ENCODE results near the gene OSTF1. TPM values are rescaled to one million over a fixed set of nuclear protein-coding genes. Genes with fewer than 3 reads are reported as not detected.

OSTF1 gene
- total RNA-seq, 1 experiment from 2014 or later = 7.0 TPM

GRCh38 chr9:75065510-75065909, 22.8 kb upstream of the OSTF1 start:
- TF ChIP-seq CTCF (IDR thresholded peaks at IDR 0.05; ENCODE audit: insufficient read depth in 1 of 2, low read depth in 1 of 2, low read length in 1 of 2, severe bottlenecking in 1 of 2, unreplicated experiment in 1 of 2) = no peak
- Histone ChIP-seq H3K4me3 (ENCODE audit: low read depth, low read length) (no peak overlapping the region), H3K9me3 (no peaks in the 10 kb centered on the region), H3K36me3 (ENCODE audit: control insufficient read depth, insufficient read depth, low read length) (no peaks in the 10 kb centered on the region), H3K27me3 (replicated peaks; ENCODE audit: control insufficient read depth, insufficient read depth, low read length) (no peaks in the 10 kb centered on the region), H3K4me1 (no peaks in the 10 kb centered on the region)
- POLR2A ChIA-PET = no interaction called here
- Mint-ChIP-seq H3K27me3 (ENCODE audit: insufficient read depth, unreplicated experiment) (no peaks in the 10 kb centered on the region), H3K4me3 (ENCODE audit: unreplicated experiment) (no peak overlapping the region), H3K27ac (ENCODE audit: unreplicated experiment) (no peak overlapping the region), H3K4me1 (ENCODE audit: low read depth, unreplicated experiment) (no peaks in the 10 kb centered on the region), H3K36me3 (ENCODE audit: insufficient read depth, unreplicated experiment) (no peaks in the 10 kb centered on the region), H3K9me3 (ENCODE audit: unreplicated experiment) (no peaks in the 10 kb centered on the region)
- BruUV-seq (replicated peaks) = no TSS peak
- DNase-seq = no peak
- intact Hi-C loops (cut with micrococcal nuclease; ENCODE audit: unreplicated experiment) = no loop called here
- CTCF ChIA-PET = no interaction called here

- intact Hi-C loops (cut with micrococcal nuclease; ENCODE audit: unreplicated experiment) = no loop called here
- Mint-ChIP-seq H3K36me3 (ENCODE audit: insufficient read depth, unreplicated experiment) (no peaks in the 10 kb centered on the region), H3K27me3 (ENCODE audit: insufficient read depth, unreplicated experiment) (no peaks in the 10 kb centered on the region), H3K4me3 (ENCODE audit: unreplicated experiment) (no peak overlapping the region), H3K9me3 (ENCODE audit: unreplicated experiment) (no peaks in the 10 kb centered on the region), H3K4me1 (ENCODE audit: low read depth, unreplicated experiment) (no peaks in the 10 kb centered on the region), H3K27ac (ENCODE audit: unreplicated experiment) (no peak overlapping the region)
- no TSS peak for BruUV-seq (replicated peaks)
- H3K36me3 ChIP-seq (ENCODE audit: control insufficient read depth, insufficient read depth, low read length) = no peaks in the 10 kb centered on the region
- POLR2A ChIA-PET = no interaction called here
- DNase-seq = no peak
- TF ChIP-seq CTCF (IDR thresholded peaks at IDR 0.05; ENCODE audit: insufficient read depth in 1 of 2, low read depth in 1 of 2, low read length in 1 of 2, severe bottlenecking in 1 of 2, unreplicated experiment in 1 of 2) = no peak
- H3K4me1 ChIP-seq = no peaks in the 10 kb centered on the region
- no peaks in the 10 kb centered on the region for H3K27me3 ChIP-seq (replicated peaks; ENCODE audit: control insufficient read depth, insufficient read depth, low read length)
- CTCF ChIA-PET = no interaction called here
- no peak overlapping the region for H3K4me3 ChIP-seq (ENCODE audit: low read depth, low read length)
- H3K9me3 ChIP-seq = no peaks in the 10 kb centered on the region
These were observed 20.4 kb upstream of the OSTF1 start for GRCh38 chr9:75067894-75068293.

- Histone ChIP-seq H3K36me3 (ENCODE audit: control insufficient read depth, insufficient read depth, low read length) (no peaks in the 10 kb centered on the region), H3K4me3 (ENCODE audit: low read depth, low read length) (no peak overlapping the region), H3K27me3 (replicated peaks; ENCODE audit: control insufficient read depth, insufficient read depth, low read length) (no peaks in the 10 kb centered on the region), H3K4me1 (no peaks in the 10 kb centered on the region), H3K9me3 (no peaks in the 10 kb centered on the region)
- no peak overlapping the region for H3K27ac Mint-ChIP-seq (ENCODE audit: unreplicated experiment)
- no peaks in the 10 kb centered on the region for H3K4me1 Mint-ChIP-seq (ENCODE audit: low read depth, unreplicated experiment)
- POLR2A ChIA-PET = no interaction called here
- no TSS peak for BruUV-seq (replicated peaks)
- no peak overlapping the region for H3K4me3 Mint-ChIP-seq (ENCODE audit: unreplicated experiment)
- CTCF ChIA-PET = no interaction called here
- H3K9me3 Mint-ChIP-seq (ENCODE audit: unreplicated experiment) = no peaks in the 10 kb centered on the region
- TF ChIP-seq CTCF (IDR thresholded peaks at IDR 0.05; ENCODE audit: insufficient read depth in 1 of 2, low read depth in 1 of 2, low read length in 1 of 2, severe bottlenecking in 1 of 2, unreplicated experiment in 1 of 2) = no peak
- intact Hi-C loops (cut with micrococcal nuclease; ENCODE audit: unreplicated experiment) = no loop called here
- no peaks in the 10 kb centered on the region for H3K27me3 Mint-ChIP-seq (ENCODE audit: insufficient read depth, unreplicated experiment)
- DNase-seq = no peak
- no peaks in the 10 kb centered on the region for H3K36me3 Mint-ChIP-seq (ENCODE audit: insufficient read depth, unreplicated experiment)
These were observed 19.1 kb upstream of the OSTF1 start for GRCh38 chr9:75069171-75069570.
